ENCODE results near the gene TSR2. TPM values are rescaled to one million over a fixed set of nuclear protein-coding genes. Genes with fewer than 3 reads are reported as not detected.
"Not testable (repeated sequence)": the region's sequence is repeated elsewhere in the genome, so short reads cannot be mapped to it uniquely, and the experiment has no call there.

Gene TSR2
- total and polyA plus RNA-seq, 2 donors = 23.4 to 31.0 TPM

DNA sequence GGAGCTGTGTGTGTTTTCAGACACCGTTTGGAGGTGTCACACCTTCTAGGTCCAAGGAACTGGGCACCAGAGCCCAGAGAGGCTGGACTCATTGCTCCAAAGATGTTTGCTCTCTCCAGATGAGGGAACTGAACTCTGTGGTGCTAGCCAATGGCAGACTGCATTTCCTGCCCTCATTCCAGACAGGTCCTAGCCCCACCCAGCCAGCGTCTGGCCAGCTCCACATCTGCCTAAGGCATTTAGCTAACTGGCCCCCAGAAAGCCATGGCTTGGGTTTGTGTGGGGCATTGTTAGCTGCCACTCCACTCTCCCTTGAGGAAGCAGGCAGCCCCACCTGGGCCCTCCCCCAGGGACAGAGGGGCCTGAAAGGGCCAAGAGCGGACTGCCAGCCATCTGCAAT lies 44.5 kb downstream of the TSR2 start:
- 91% methylated on average over 3 of the region's 3 CpGs for WGBS
- no peak overlapping the region for H3K27ac ChIP-seq (ENCODE audit: low read depth in 1 of 2, low read length in 1 of 2)
- no peaks in the 10 kb centered on the region for H3K9me3 ChIP-seq (ENCODE audit: control insufficient read depth in 2 of 2, insufficient read depth in 1 of 2, low read length in 1 of 2)
- H3K4me3 ChIP-seq (ENCODE audit: low read length in 2 of 2) = no peak overlapping the region
- no peaks in the 10 kb centered on the region for H3K27me3 ChIP-seq (ENCODE audit: control insufficient read depth in 2 of 2, insufficient read depth in 1 of 2, low read length in 1 of 2)
- H3K4me1 ChIP-seq (ENCODE audit: control insufficient read depth in 2 of 2, insufficient read depth in 2 of 2, low read length in 2 of 2) = no peaks in the 10 kb centered on the region
- no peak for DNase-seq (ENCODE audit: low read depth in 6 of 9, low spot score in 9 of 9)
- H3K36me3 ChIP-seq (ENCODE audit: control insufficient read depth in 2 of 2, insufficient read depth in 2 of 2, low read length in 1 of 2) = no peaks in the 10 kb centered on the region

DNA sequence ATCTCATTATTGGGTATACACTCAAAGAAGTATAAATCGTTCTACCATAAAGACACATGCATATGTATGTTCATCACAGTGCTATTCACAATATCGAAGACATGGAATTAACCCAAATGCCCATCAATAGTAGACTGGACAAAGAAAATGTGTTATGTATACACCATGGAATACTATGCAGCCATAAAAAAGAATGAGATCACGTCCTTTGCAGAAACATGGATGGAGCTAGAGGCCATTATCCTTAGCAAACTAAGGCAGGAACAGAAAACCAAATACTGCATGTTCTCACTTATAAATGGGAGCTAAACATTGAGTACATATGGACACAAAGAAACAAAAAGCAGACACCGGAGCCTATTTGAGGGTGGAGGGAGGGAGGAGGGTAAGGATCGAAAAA lies 49.6 kb downstream of the TSR2 start:
- H3K36me3 ChIP-seq (ENCODE audit: control insufficient read depth in 2 of 2, insufficient read depth in 2 of 2, low read length in 1 of 2); H3K4me3 ChIP-seq (ENCODE audit: low read length in 2 of 2); H3K27ac ChIP-seq (ENCODE audit: low read depth in 1 of 2, low read length in 1 of 2); H3K4me1 ChIP-seq (ENCODE audit: control insufficient read depth in 2 of 2, insufficient read depth in 2 of 2, low read length in 2 of 2); H3K9me3 ChIP-seq (ENCODE audit: control insufficient read depth in 2 of 2, insufficient read depth in 1 of 2, low read length in 1 of 2); DNase-seq (ENCODE audit: low read depth in 6 of 9, low spot score in 9 of 9): not testable (repeated sequence)
- 97% methylated on average over 5 of the region's 5 CpGs for WGBS
- peaks cover 0 to 16% of the 10 kb centered on the region in 2 donors for H3K27me3 ChIP-seq (ENCODE audit: control insufficient read depth in 2 of 2, insufficient read depth in 1 of 2, low read length in 1 of 2)

DNA sequence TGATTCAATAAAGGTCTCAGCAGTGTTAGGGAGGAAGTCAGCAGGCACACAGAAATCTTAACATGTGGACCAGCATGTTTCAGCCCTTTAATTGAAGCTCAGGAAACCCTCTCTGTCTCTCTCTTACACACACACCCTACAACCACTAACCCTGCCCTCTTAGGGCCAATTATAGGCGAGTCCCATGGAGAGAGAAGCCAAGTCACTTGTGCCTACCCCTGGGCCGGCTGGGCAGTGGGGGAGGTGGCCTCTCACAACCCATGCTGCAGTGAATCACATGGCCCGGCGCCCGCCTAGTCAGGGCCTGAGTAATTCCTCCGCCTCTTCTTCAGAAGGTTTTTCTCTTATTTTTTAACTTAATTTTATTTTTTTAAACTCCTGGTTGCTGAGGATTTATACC lies 52.1 kb downstream of the TSR2 start:
- WGBS = 93% methylated on average over 6 of the region's 6 CpGs
- H3K36me3 ChIP-seq (ENCODE audit: control insufficient read depth in 2 of 2, insufficient read depth in 2 of 2, low read length in 1 of 2) = no peaks in the 10 kb centered on the region
- no peak for DNase-seq (ENCODE audit: low read depth in 6 of 9, low spot score in 9 of 9)
- H3K4me3 ChIP-seq (ENCODE audit: low read length in 2 of 2) = no peak overlapping the region
- no peaks in the 10 kb centered on the region for H3K9me3 ChIP-seq (ENCODE audit: control insufficient read depth in 2 of 2, insufficient read depth in 1 of 2, low read length in 1 of 2)
- peaks cover 0 to 37% of the 10 kb centered on the region in 2 donors for H3K27me3 ChIP-seq (ENCODE audit: control insufficient read depth in 2 of 2, insufficient read depth in 1 of 2, low read length in 1 of 2)
- H3K4me1 ChIP-seq (ENCODE audit: control insufficient read depth in 2 of 2, insufficient read depth in 2 of 2, low read length in 2 of 2) = no peaks in the 10 kb centered on the region
- H3K27ac ChIP-seq (ENCODE audit: low read depth in 1 of 2, low read length in 1 of 2) = no peak overlapping the region

DNA sequence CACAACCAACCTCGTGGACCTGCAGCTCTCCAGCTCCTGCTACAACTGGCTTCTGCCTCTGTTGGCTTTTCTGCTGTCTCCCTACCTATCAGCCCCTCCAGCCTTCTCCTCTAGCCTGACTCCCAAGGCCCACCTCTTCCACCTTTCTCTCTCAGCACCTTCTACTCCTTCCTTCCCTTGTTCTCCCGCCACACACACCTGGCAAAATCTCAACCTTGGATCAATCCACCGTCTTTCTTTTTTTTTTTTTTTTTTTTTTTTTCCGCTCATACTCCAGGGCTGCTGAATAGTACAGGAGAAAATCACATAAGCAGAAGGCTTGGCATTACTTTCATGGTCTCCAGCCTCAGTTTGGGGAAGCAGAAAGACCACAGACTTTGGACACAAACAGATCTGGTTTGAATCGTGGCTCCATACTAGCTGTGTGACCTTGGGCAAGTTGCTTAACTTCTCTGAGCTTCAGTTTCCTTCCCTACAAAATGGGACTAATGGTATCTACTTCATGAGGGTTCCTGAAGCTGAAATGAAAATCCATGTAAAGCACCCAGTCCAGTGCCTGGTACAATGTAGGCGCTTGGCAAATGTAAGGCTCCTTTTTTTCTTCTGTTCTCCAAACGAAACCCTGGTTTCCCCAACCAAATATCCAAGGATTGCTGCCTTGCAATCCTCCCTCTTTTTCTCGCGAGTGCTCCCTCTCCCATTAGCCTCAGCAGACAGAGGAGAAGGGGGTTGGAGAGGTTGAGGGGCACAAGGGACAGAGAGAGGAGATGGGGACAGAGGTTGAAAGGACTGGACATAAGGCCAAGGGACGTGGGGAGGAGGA lies 54.2 kb downstream of the TSR2 start:
- Histone ChIP-seq H3K9me3 (ENCODE audit: control insufficient read depth in 2 of 2, insufficient read depth in 1 of 2, low read length in 1 of 2) (no peaks in the 10 kb centered on the region), H3K27me3 (ENCODE audit: control insufficient read depth in 2 of 2, insufficient read depth in 1 of 2, low read length in 1 of 2) (peaks cover 2 to 37% of the 10 kb centered on the region in 2 donors), H3K27ac (ENCODE audit: low read depth in 1 of 2, low read length in 1 of 2) (no peak overlapping the region), H3K4me3 (ENCODE audit: low read length in 2 of 2) (no peak overlapping the region), H3K4me1 (ENCODE audit: control insufficient read depth in 2 of 2, insufficient read depth in 2 of 2, low read length in 2 of 2) (no peaks in the 10 kb centered on the region), H3K36me3 (ENCODE audit: control insufficient read depth in 2 of 2, insufficient read depth in 2 of 2, low read length in 1 of 2) (no peaks in the 10 kb centered on the region)
- no peak for DNase-seq (ENCODE audit: low read depth in 6 of 9, low spot score in 9 of 9)
- 85% methylated on average over 10 of the region's 10 CpGs for WGBS

Other genes starting within 250 kb of the TSR2 start
- gene WNK3, start 82.4 kb upstream of the TSR2 start, total RNA-seq = 1.9 TPM
- gene WNK3, start 82.4 kb upstream of the TSR2 start, polyA plus RNA-seq = 0.30 TPM
- 0.57 TPM for gene FGD1, start 55.8 kb downstream of the TSR2 start, total RNA-seq
- 0.98 TPM for gene FGD1, start 55.8 kb downstream of the TSR2 start, polyA plus RNA-seq
- gene GNL3L, start 89.8 kb downstream of the TSR2 start, total RNA-seq = 18.7 TPM
- gene GNL3L, start 89.8 kb downstream of the TSR2 start, polyA plus RNA-seq = 6.0 TPM